Retina (tissue), 1 donor: ENCODE data around the gene PSMG4.
"Not testable (repeated sequence)": the region's sequence is repeated elsewhere in the genome, so short reads cannot be mapped to it uniquely, and the experiment has no call there.

ENCODE experiments used
- DNase-seq: peaks from one replicate; pipeline ENCODE4 v3.0.0-alpha.2; 2016

PSMG4 gene

GRCh38 chr6:3230900-3231246 lies 27.9 kb upstream of the PSMG4 start:
- peak; percentile 93 for DNase-seq

GRCh38 chr6:3231247-3232016 lies 27.3 kb upstream of the PSMG4 start:
- DNase-seq, result peak; percentile 96

DNA sequence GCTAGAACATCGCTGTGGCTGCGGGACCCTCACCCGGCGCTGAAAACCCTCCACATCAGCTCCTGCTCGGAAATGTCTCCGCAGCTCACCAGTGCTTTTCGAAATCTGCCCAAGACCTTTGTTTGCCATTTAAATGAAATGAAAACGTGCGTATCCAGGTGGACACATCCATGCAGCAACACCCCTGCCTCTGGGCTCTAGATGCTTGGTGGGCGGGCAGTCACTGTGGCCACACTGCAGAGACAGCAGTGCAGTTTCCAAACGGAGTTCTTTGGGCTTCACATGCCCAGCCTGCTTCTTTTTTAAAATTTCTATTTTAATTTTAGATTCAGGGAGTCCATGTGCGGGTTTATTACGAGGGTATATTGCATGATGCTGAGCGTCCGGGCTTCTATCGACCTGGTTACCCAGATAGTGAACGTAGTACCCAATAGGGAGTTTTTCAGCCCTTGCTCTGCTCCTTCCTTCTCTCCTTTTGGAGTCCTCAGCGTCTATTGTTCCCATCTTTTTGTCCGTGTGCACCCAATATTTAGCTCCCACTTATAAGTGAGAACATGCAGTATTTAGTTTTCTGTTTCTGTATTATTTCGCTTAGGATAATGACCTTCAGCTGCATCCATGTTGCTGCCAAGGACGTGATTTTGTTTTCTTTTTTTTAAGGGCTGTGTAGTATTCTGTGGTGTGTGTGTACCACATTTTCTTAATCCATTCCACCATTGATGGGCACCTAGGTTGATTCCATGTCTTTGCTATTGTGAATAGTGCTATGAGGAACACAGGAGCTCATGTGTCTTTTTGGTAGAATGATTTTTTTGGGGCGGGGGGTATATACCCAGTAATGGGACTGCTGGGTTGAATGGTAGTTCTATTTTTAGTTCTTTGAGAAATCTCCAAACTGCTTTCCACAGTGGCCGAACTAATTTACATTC lies 26.5 kb upstream of the PSMG4 start:
- DNase-seq, result no peak

GRCh38 chr6:3233321-3233720 lies 25.4 kb upstream of the PSMG4 start:
- DNase-seq, result no peak

DNA sequence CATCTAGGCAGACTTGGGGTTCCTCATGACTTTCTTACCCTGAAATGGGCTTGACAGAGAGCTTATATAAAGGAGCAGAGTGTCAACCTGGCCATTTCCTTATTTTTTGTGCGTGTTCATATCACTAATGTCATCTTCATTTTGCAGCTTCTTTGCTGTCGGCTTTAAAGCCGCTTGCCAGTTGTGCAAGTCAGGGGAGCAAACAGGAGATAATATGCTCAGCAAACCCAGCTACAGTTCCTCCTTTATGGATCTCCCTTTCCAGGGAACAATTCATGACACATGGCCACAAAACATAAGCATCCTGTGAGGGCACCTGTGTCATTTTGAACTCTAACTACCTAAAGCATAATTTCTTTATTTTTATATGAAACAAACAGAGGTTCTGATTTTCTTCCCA lies 24.8 kb upstream of the PSMG4 start:
- DNase-seq, result no peak

DNA sequence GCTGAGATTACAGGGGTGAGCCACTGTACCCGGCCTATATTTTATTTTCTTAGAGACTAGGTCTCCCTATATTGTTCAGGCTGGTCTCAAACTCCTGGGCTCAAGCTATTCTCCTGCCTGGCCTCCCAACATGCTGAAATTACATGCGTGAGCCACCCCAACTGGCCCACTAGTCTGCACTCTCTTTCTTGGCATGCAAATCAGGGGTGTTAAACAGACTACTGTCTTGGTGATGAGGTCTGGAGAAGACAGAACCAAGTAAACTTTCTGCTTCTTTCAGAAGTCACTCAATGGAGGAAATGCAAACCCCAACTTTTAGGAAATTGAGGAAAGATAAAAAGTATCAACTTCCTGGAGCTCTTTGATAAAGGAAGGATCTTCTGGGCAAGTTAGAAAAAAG lies 23.3 kb upstream of the PSMG4 start:
- no peak for DNase-seq

GRCh38 chr6:3236005-3236404 lies 22.7 kb upstream of the PSMG4 start:
- no peak for DNase-seq

- DNase-seq, result no peak
Measured at GRCh38 chr6:3237761-3238662, 20.7 kb upstream of the PSMG4 start.

- DNase-seq, result peak; percentile 26
Measured at GRCh38 chr6:3239110-3239830, 19.5 kb upstream of the PSMG4 start.

DNA sequence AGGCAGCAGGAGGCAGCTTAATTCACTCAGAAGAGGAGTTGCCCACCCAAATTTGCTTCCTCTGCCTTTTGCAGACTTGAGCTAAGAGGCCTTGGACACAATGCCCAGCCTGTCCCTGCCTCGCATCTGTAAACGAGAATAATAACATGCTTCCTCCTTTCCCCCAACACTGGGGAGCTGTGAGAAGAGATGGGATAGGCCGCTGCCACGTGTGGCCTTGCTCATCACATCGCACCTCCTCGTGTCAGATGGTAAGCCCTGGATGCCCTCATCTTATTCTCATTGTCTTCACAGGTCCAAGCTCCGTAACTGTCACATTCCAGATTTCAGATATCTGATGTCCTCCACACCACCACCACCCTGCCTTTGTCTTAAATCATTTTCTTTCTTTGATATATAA lies 18.2 kb upstream of the PSMG4 start:
- DNase-seq, result peak; percentile 19

DNA sequence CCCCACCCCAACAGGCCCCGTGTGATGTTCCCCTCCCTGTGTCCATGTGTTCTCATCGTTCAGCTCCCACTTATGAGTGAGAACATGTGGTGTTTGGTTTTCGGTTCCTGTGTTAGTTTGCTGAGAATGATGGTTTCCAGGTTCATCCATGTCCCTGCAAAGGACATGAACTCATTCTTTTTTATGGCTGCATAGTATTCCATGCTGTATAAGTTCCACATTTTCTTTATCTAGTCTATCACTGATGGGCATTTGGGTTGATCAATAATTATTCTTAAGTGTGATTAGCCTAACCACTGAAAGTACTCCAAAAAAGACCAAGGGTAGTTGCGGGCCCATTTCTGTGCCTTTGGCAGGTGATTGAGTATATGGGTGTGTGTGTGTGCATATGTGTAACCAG lies 17.0 kb upstream of the PSMG4 start:
- not testable (repeated sequence) for DNase-seq

GRCh38 chr6:3242768-3243167 lies 16.0 kb upstream of the PSMG4 start:
- DNase-seq, result no peak

- no peak for DNase-seq
Measured at GRCh38 chr6:3244003-3244831, 14.5 kb upstream of the PSMG4 start.

DNA sequence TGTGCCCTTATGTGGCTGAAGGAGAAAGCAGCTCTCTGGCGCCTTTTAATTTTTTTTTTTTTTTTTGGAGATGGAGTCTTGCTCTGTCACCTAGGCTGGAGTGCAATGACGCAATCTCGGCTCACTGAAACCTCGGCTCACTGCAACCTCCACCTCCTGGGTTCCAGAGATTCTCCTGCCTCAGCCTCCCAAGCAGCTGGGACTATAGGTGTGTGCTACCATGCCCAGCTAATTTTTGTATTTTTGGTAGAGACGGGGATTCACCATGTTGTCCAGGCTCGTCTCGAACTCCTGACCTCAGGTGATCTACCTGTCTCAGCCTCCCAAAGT lies 13.9 kb upstream of the PSMG4 start:
- not testable (repeated sequence) for DNase-seq

- DNase-seq, result no peak
Measured at GRCh38 chr6:3245216-3245615, 13.5 kb upstream of the PSMG4 start.

GRCh38 chr6:3247255-3248146 lies 11.2 kb upstream of the PSMG4 start:
- peak; percentile 91 for DNase-seq

GRCh38 chr6:3249821-3250220 lies 8.9 kb upstream of the PSMG4 start:
- DNase-seq, result no peak

GRCh38 chr6:3250231-3250675 lies 8.5 kb upstream of the PSMG4 start:
- DNase-seq, result no peak

DNA sequence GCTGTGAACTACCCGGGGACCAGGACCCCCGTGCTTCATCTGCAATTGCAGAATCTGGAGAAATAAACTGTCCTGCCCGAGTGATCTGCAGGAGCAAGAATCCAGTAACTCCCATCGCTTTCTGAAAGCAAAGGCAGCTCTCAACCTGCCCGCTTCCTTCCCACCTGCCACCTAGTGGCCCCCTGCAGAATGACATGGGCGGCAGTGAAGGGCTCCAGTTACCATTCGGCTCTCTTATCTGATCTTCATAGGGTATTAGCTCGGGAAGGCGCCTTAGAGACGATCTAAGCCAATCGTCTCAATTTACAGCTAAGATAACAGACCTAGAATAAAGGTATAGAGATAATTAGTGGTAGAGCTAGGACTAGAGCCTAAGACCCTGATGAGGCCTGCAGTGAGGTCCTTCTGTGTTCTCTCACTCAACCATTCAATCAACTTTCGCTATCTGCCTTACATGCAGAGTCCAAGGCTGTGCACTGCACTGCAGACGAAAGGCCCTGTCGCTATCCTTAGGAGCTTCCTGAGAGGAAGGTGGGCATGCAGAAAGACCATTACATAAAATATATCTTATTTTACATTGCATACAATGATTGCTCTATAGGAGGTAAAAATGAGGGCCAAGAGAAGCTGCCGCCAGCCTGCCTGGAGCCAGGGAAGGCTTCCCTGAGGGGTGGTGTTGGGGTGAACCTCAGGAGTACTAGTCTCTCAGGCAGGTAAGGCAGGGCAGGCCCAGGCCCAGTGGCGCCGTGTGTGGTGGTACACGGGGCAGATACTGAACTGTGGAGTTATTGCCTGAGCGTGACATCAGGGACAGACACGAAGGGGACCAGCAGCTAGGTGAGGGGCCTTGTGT lies 7.1 kb upstream of the PSMG4 start:
- peak; percentile 91 for DNase-seq
